Neuronal stem cell (in vitro differentiated cells): ENCODE measurements around the gene SSBP2.
"Not testable (repeated sequence)": the region's sequence is repeated elsewhere in the genome, so short reads cannot be mapped to it uniquely, and the experiment has no call there.

Experiments used
- DNase-seq: peaks from one replicate; pipeline ENCODE4 v3.0.0-alpha.2; 2013; ENCODE audit warnings: low spot score
- H2AFZ ChIP-seq: one replicate; pipeline ENCODE4 v1.6.1; 2013; ENCODE audit warnings: mild to moderate bottlenecking, low read length, inconsistent platforms
- H2AK5ac ChIP-seq: 2 replicates; pipeline ENCODE4 v1.6.1; 2013; ENCODE audit warnings: low read depth, mild to moderate bottlenecking, inconsistent platforms, low read length, moderate library complexity, mixed read lengths
- H2BK120ac ChIP-seq: 2 replicates; pipeline ENCODE4 v1.6.1; 2013; ENCODE audit warnings: low read depth, mild to moderate bottlenecking, inconsistent platforms, low read length, moderate library complexity, mixed read lengths
- H2BK12ac ChIP-seq: one replicate; pipeline ENCODE4 v1.6.1; 2013; ENCODE audit warnings: low read length, inconsistent platforms
- H2BK15ac ChIP-seq: 2 replicates; pipeline ENCODE4 v1.6.1; 2013; ENCODE audit warnings: mild to moderate bottlenecking, low read length, inconsistent platforms, mixed read lengths
- H2BK5ac ChIP-seq: one replicate; pipeline ENCODE4 v1.6.1; 2013; ENCODE audit warnings: inconsistent platforms, mild to moderate bottlenecking, low read length, moderate library complexity
- H3K14ac ChIP-seq: one replicate; pipeline ENCODE4 v1.6.1; 2013; ENCODE audit warnings: low read length, inconsistent platforms
- H3K18ac ChIP-seq: 2 replicates; pipeline ENCODE4 v1.6.1; 2013; ENCODE audit warnings: low read length, inconsistent platforms
- H3K23ac ChIP-seq: 2 replicates; pipeline ENCODE4 v1.6.1; 2013; ENCODE audit warnings: low read depth, mild to moderate bottlenecking, mixed read lengths, low read length, inconsistent platforms; ENCODE audit not compliant: poor library complexity
- H3K27ac ChIP-seq: replicated peaks from 3 replicates; pipeline ENCODE4 v1.5.1; 2013; ENCODE audit warnings: low read length, inconsistent platforms
- H3K27me3 ChIP-seq, 3 experiments: 2 replicates each; pipeline ENCODE4 v1.6.1; 2013; ENCODE audit warnings: low read length in 3 of 3, mild to moderate bottlenecking in 2 of 3, inconsistent platforms in 1 of 3, low read depth in 1 of 3, mixed read lengths in 1 of 3, moderate library complexity in 1 of 3; ENCODE audit not compliant: control insufficient read depth in 3 of 3, insufficient read depth in 3 of 3
- H3K36me3 ChIP-seq, 2 donors: replicated peaks in 1 of 2; 2 replicates each; pipeline ENCODE4 v1.6.1; 2013; ENCODE audit warnings: low read length in 2 of 2; ENCODE audit not compliant: control insufficient read depth in 2 of 2, insufficient read depth in 2 of 2
- H3K4ac ChIP-seq: 2 replicates; pipeline ENCODE4 v1.6.1; 2013; ENCODE audit warnings: inconsistent platforms, mild to moderate bottlenecking, low read length, moderate library complexity
- H3K4me1 ChIP-seq, 2 donors: 1 replicate in 1 of 2; 2 replicates in 1 of 2; pipeline ENCODE4 v1.6.1; 2013; ENCODE audit warnings: low read length in 2 of 2, low read depth in 1 of 2; ENCODE audit not compliant: control insufficient read depth in 2 of 2, insufficient read depth in 1 of 2
- H3K4me2 ChIP-seq: one replicate; pipeline ENCODE4 v1.6.1; 2013; ENCODE audit warnings: mild to moderate bottlenecking, low read length, inconsistent platforms; ENCODE audit not compliant: insufficient read depth, poor library complexity, severe bottlenecking
- H3K4me3 ChIP-seq, 2 donors: 2 replicates each; pipeline ENCODE4 v1.5.1; 2013; ENCODE audit warnings: low read length in 2 of 2, mild to moderate bottlenecking in 2 of 2, inconsistent platforms in 1 of 2, moderate library complexity in 1 of 2
- H3K79me1 ChIP-seq: one replicate; pipeline ENCODE4 v1.6.1; 2013; ENCODE audit warnings: low read depth, mild to moderate bottlenecking, inconsistent platforms, low read length, moderate library complexity
- H3K9ac ChIP-seq: one replicate; pipeline ENCODE4 v1.6.1; 2013; ENCODE audit warnings: mild to moderate bottlenecking, low read depth, low read length, inconsistent platforms; ENCODE audit not compliant: poor library complexity
- H3K9me3 ChIP-seq, 2 donors: replicated peaks in 1 of 2; 2 replicates each; pipeline versions ENCODE3 to v1.6.1; 2013; ENCODE audit warnings: low read length in 2 of 2, mild to moderate bottlenecking in 2 of 2, inconsistent platforms in 1 of 2, low read depth in 1 of 2, mixed read lengths in 1 of 2, moderate library complexity in 1 of 2; ENCODE audit not compliant: control insufficient read depth in 2 of 2, insufficient read depth in 1 of 2
- H4K8ac ChIP-seq: one replicate; pipeline ENCODE4 v1.6.1; 2013; ENCODE audit warnings: low read depth, mild to moderate bottlenecking, inconsistent platforms, low read length, moderate library complexity
- H4K91ac ChIP-seq: one replicate; pipeline ENCODE4 v1.6.1; 2013; ENCODE audit warnings: low read length, low read depth, mild to moderate bottlenecking, inconsistent platforms; ENCODE audit not compliant: poor library complexity
- WGBS, 2 donors: extraction: QIAGEN DNeasy Blood & Tissue Kit; methylation state at CpG; one replicate each; pipeline ENCODE4 v1.1.7; 2013; ENCODE audit warnings: missing lambda C conversion rate in 2 of 2, mixed read lengths in 1 of 2; ENCODE audit not compliant: insufficient read length in 2 of 2, insufficient replicate concordance in 1 of 2; ENCODE audit errors: extremely low coverage in 2 of 2; 5-methylcytosine and 5-hydroxymethylcytosine counted together

SSBP2 gene

DNA sequence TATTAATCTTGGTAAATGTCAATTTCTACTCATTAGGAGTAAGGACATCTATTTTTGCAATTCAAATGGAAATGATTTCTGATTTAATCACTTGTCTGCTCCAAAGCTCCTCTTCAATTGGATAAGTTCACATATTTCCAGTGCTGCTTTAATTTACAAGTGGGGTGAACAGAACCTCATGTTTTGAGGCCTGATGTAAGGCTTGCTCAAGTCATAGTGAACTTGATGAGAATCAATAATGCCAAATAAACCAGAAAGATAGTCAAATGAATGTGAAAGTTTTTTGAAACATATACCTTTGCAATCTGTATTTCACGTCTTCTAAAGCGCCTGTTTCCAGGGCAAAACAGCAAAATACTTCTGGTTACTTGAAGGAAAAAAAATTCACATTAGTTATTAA lies 341.5 kb downstream of the SSBP2 start:
- no peak overlapping the region for H3K23ac ChIP-seq
- H2BK5ac ChIP-seq: no peak overlapping the region
- no peak overlapping the region for H3K27ac ChIP-seq
- H2BK12ac ChIP-seq: no peak overlapping the region
- H3K27me3 ChIP-seq: no peaks in the 10 kb centered on the region
- no peak overlapping the region for H2BK120ac ChIP-seq
- H4K91ac ChIP-seq: no peak overlapping the region
- H2AK5ac ChIP-seq: no peak overlapping the region
- no peak overlapping the region for H3K18ac ChIP-seq
- H4K8ac ChIP-seq: no peak overlapping the region
- H3K4ac ChIP-seq: no peak overlapping the region
- H3K14ac ChIP-seq: no peak overlapping the region
- peaks cover 0 to 10% of the 10 kb centered on the region in 2 donors for H3K36me3 ChIP-seq
- H3K4me2 ChIP-seq: no peak overlapping the region
- peaks cover 4 to 7% of the 10 kb centered on the region in 2 donors for H3K4me1 ChIP-seq
- peaks cover 1% of the 10 kb centered on the region for H3K79me1 ChIP-seq
- H3K9me3 ChIP-seq: no peaks in the 10 kb centered on the region
- no peak overlapping the region for H3K9ac ChIP-seq
- no peak overlapping the region for H2BK15ac ChIP-seq
- DNase-seq: no peak
- no CpG with 5 or more reads among the region's 2 CpGs for WGBS, 2 donors
- H3K4me3 ChIP-seq: no peak overlapping the region
- no peak overlapping the region for H2AFZ ChIP-seq

DNA sequence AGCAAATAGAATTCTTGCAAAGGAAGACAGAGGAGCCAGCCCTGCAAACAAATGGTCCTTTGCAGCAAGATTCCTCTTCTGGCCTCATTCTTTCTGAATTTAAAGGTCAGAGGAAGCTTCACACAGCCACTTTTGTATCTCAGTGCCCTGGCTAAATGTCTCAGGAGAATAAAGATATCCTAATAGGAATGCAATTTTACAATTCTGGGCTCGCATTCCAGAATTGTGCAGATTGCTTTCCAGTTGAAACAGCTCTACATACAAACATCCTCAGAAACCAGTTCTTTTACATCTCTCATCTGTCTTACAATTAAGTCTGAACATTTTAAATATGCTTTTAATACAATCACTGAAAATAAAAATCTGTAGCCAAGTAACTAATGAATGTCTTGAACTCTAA lies 342.4 kb downstream of the SSBP2 start:
- Histone ChIP-seq H3K36me3 (peaks cover 0 to 8% of the 10 kb centered on the region in 2 donors), H3K27ac (peak overlapping the region; percentile 30), H2BK5ac (no peak overlapping the region), H2AFZ (no peak overlapping the region), H4K91ac (no peak overlapping the region), H3K27me3 (no peaks in the 10 kb centered on the region), H3K18ac (no peak overlapping the region), H3K23ac (no peak overlapping the region), H3K4me3 (no peak overlapping the region), H3K4ac (no peak overlapping the region), H4K8ac (no peak overlapping the region), H2BK15ac (no peak overlapping the region), H2BK12ac (no peak overlapping the region), H2BK120ac (no peak overlapping the region), H3K79me1 (peaks cover 1% of the 10 kb centered on the region), H3K14ac (no peak overlapping the region), H3K9me3 (no peaks in the 10 kb centered on the region), H2AK5ac (no peak overlapping the region), H3K4me2 (no peak overlapping the region), H3K9ac (no peak overlapping the region), H3K4me1 (peaks cover 4 to 7% of the 10 kb centered on the region in 2 donors)
- no CpG with 5 or more reads among the region's 1 CpG for WGBS, 2 donors
- no peak for DNase-seq

- not testable (repeated sequence) for H3K14ac ChIP-seq, H3K4me1 ChIP-seq, H3K4me2 ChIP-seq, H3K79me1 ChIP-seq, H2BK5ac ChIP-seq, H3K18ac ChIP-seq, H4K8ac ChIP-seq, H3K4me3 ChIP-seq, H3K27me3 ChIP-seq, H2BK15ac ChIP-seq, H3K4ac ChIP-seq, H3K9me3 ChIP-seq, H2AFZ ChIP-seq, H4K91ac ChIP-seq, H2BK12ac ChIP-seq, DNase-seq, H3K36me3 ChIP-seq, H2BK120ac ChIP-seq, H3K23ac ChIP-seq, H3K9ac ChIP-seq, H2AK5ac ChIP-seq
- peak overlapping the region; percentile 30 for H3K27ac ChIP-seq
- WGBS, 2 donors: no CpG with 5 or more reads among the region's 4 CpGs
Observed at GRCh38 chr5:81407811-81408210, 343.1 kb downstream of the SSBP2 start.

DNA sequence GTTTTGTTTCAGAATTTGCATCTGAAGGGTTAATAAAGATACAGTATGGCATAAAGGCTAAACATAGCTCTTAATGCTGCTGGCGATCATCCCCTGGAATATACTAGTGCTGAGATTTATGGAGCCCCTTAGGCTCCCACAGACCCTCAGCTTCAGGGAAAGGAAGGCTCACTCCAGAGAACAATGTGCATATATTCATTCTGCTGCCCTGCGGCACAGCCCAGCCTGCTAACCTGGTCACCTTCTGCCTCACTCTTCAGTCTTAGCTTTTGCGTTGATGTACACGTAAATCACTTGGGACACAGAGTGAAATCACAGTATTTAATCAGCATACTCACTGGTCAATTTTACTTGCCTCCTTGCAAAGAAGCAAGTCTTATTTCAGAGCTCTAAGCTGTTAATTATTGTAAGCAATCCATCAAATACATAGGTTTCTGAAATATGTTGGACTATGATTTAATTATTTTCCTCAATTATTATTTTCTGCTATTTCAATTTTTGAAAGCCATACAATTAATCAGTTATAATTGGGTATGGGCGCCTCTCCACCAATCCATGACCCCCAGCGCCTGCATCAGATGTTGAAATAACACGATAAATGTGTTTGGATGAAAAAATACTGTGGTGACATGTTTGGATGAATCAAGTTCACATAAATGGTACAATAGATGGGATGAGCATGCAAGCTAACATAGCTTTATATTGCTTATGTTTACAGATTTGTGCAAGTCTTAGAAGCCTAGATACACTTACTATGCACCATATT lies 345.6 kb downstream of the SSBP2 start:
- no CpG with 5 or more reads among the region's 7 CpGs for WGBS, 2 donors

More for the DNA sequence above, 345.6 kb downstream of the SSBP2 start:
- Histone ChIP-seq H3K36me3 (no peaks in the 10 kb centered on the region), H3K27me3 (no peaks in the 10 kb centered on the region), H3K4me2 (no peak overlapping the region), H2AFZ (no peak overlapping the region), H2BK12ac (no peak overlapping the region), H3K4me3 (no peak overlapping the region), H2BK5ac (no peak overlapping the region), H3K23ac (no peak overlapping the region), H3K14ac (no peak overlapping the region), H2BK15ac (no peak overlapping the region), H4K91ac (no peak overlapping the region), H3K79me1 (no peaks in the 10 kb centered on the region), H4K8ac (no peak overlapping the region), H3K4me1 (peaks cover 4 to 7% of the 10 kb centered on the region in 2 donors), H2BK120ac (no peak overlapping the region), H2AK5ac (no peak overlapping the region), H3K27ac (no peak overlapping the region), H3K4ac (no peak overlapping the region), H3K9me3 (no peaks in the 10 kb centered on the region), H3K9ac (no peak overlapping the region), H3K18ac (no peak overlapping the region)
- no peak for DNase-seq
